Subcutaneous abdominal adipose tissue (tissue), 5 donors: ENCODE measurements around the gene HOXA11.

Experiments
- H3K27ac ChIP-seq: one replicate; pipeline ENCODE4 v1.7.0; 2013; ENCODE audit warnings: low read depth, mild to moderate bottlenecking, inconsistent platforms, low read length, moderate library complexity
- H3K27me3 ChIP-seq, 5 donors: one replicate each; pipeline ENCODE4 v1.7.0; 2013; ENCODE audit warnings: low read length in 5 of 5, inconsistent platforms in 1 of 5; ENCODE audit not compliant: control insufficient read depth in 5 of 5, insufficient read depth in 4 of 5
- H3K36me3 ChIP-seq, 5 donors: one replicate each; pipeline ENCODE4 v1.7.0; 2013; ENCODE audit warnings: low read length in 5 of 5; ENCODE audit not compliant: control insufficient read depth in 5 of 5, insufficient read depth in 5 of 5
- H3K4me1 ChIP-seq, 5 donors: one replicate each; pipeline ENCODE4 v1.7.0; 2013; ENCODE audit warnings: low read length in 5 of 5, mild to moderate bottlenecking in 3 of 5, moderate library complexity in 1 of 5; ENCODE audit not compliant: control insufficient read depth in 5 of 5, insufficient read depth in 5 of 5
- H3K4me3 ChIP-seq, 5 donors: one replicate each; pipeline ENCODE4 v1.7.0; 2013; ENCODE audit warnings: low read length in 5 of 5, low read depth in 1 of 5
- H3K9ac ChIP-seq, 5 donors: one replicate each; pipeline ENCODE4 v1.7.0; 2013; ENCODE audit warnings: low read length in 5 of 5, mild to moderate bottlenecking in 4 of 5, moderate library complexity in 3 of 5
- H3K9me3 ChIP-seq, 5 donors: one replicate each; pipeline ENCODE4 v1.7.0; 2013; ENCODE audit warnings: low read length in 5 of 5; ENCODE audit not compliant: control insufficient read depth in 5 of 5
- donor health status: healthy.
- donor health status: healthy.
- donor health status: healthy.
- donor health status: healthy.
- donor health status: healthy.

Gene HOXA11

DNA sequence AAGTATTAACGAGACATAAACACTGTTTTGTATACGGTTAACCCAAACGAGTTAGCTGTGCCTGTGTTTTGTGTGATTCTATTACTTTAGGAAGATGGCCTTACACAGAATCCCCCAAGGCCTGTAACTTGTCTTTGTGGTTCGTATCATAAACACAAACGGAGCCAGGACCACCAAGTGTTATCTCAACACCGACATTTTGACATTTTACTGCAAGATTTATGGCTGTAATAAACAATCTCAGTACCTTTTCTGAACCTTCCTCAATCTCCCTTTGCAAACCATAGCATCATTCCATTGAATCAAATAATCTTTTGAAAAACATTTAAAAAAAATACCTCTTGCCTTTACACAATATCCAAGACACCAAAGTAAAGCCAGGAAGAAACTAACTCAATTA is 52.1 kb downstream of the HOXA11 start:
- H3K4me1 ChIP-seq = peaks cover 5 to 86% (median 74%) of the 10 kb centered on the region in 5 donors
- H3K36me3 ChIP-seq = peaks cover 0 to 5% (median 3%) of the 10 kb centered on the region in 5 donors
- no peaks in the 10 kb centered on the region for H3K9me3 ChIP-seq
- H3K27me3 ChIP-seq = no peaks in the 10 kb centered on the region
- H3K27ac ChIP-seq = peak overlapping the region; percentile 95
- H3K4me3 ChIP-seq = no peak overlapping the region
- no peak overlapping the region for H3K9ac ChIP-seq

DNA sequence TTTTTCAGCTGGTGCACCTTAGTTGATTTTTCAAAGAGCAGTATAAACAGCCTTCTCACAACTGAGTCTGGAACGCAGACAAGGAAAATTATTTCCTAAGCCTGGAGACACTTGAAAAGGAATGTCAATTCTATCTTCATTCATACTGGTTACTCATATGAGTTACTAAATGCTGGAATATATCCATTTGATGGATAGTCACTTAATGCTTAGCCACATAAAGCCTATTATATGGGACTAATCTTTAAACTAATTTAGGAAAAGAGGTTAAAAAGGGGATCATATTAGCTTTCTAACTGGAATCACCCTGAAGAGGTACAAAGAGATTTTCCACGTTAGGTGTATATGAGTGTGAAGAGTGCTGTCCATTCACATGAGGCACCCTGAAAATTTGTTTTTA is 52.8 kb downstream of the HOXA11 start:
- Histone ChIP-seq H3K4me1 (peaks cover 8 to 86% (median 76%) of the 10 kb centered on the region in 5 donors), H3K4me3 (no peak overlapping the region), H3K27me3 (no peaks in the 10 kb centered on the region), H3K9me3 (no peaks in the 10 kb centered on the region), H3K36me3 (peaks cover 0 to 5% (median 3%) of the 10 kb centered on the region in 5 donors), H3K9ac (no peak overlapping the region), H3K27ac (peak overlapping the region; percentile 59)

DNA sequence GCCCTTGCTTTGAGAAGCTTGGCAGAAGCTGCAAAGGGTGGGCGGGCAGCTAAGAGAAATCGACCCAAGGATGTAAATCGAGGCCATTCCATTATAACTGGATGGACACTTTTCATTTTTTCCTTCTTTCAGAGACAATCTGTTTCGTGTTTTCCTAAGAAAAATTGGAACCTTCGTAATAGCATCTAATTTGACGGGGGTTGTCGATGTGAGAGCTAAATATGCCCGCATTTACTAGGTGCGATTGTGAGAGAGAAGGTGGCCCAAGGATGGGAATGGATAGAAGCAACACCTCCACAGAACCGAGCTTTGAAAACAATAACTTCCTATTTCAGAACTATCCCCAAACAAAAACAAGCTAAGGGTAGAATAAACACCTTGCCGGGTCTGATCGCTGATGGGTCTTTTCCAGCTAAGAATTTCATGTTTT is 53.6 kb downstream of the HOXA11 start:
- no peaks in the 10 kb centered on the region for H3K27me3 ChIP-seq
- H3K4me1 ChIP-seq = peaks cover 14 to 86% (median 75%) of the 10 kb centered on the region in 5 donors
- peak overlapping the region; percentile 78 to 88 (median 82) for H3K4me3 ChIP-seq
- H3K27ac ChIP-seq = peak overlapping the region; percentile 71
- no peaks in the 10 kb centered on the region for H3K9me3 ChIP-seq
- H3K9ac ChIP-seq = peak overlapping the region in 4 of 5 donors; percentile 48 to 81 (median 64)
- H3K36me3 ChIP-seq = peaks cover 0 to 5% (median 3%) of the 10 kb centered on the region in 5 donors
